CD4-positive, alpha-beta T cell treated with Interferon alpha-2 for 1 hour (primary cell): ENCODE results near the gene MAPRE2.
"Not testable (repeated sequence)": the region's sequence is repeated elsewhere in the genome, so short reads cannot be mapped to it uniquely, and the experiment has no call there.

Source experiments
- DNase-seq, 2 donors: peaks; one replicate each; pipeline ENCODE4 v3.0.0-alpha.2; 2020 to 2022

The MAPRE2 gene

GRCh38 chr18:35095983-35096676, 54.9 kb downstream of the MAPRE2 start:
- DNase-seq = no peak

- no peak for DNase-seq
These were observed 55.4 kb downstream of the MAPRE2 start for GRCh38 chr18:35096677-35097011.

- no peak for DNase-seq
These were observed 56.0 kb downstream of the MAPRE2 start for GRCh38 chr18:35097195-35097594.

- DNase-seq = no peak
These were observed 56.5 kb downstream of the MAPRE2 start for GRCh38 chr18:35097763-35098162.

DNA sequence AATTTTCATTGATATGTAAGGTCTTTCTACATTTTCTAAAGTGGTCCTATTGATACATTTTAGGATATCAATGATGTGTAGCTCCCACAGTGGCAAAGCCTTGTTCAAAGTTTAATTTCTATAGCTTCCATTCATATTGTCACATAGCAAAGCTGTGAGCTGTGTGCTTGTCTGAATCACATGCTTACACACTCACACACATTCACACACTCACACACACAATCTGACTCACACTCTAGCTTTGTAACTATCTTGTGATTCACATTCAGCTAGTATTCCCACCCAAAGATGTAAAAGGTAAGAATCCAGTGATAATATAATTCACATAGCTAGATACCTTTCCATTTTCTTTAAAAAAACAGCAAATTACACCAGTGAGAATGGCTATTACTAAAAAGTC, 58.7 kb downstream of the MAPRE2 start:
- DNase-seq = no peak

DNA sequence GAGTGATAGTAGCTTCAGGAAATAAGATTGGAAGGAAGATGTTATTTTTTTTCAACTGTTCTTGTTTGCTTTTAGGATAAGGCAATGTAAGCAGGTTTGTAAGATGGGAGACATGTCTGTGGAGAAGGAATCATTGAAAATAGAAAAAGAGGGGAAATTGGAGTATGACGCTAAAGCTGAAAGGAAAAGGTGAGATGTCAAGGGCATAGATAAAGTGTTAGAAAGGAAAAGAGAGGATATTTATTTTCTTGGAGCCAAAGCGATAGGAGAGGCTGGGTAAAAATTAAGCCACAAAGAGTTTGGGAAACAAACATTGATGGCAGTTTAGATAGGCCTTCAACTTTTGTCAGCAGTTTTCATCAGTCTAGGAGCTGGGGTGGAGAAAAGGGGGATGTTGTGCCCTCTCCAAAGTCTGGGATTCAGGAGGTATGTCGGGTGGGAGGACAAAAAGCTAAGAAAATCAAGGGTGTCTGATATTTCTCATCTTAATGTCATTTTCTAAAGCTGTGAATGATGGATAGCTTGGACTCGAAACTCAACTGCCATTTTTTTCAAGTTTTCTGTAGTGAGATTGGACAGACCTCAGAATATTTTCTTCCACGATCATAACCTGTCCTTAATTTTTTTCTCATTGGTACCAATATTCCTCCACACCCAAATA, 63.3 kb downstream of the MAPRE2 start:
- no peak for DNase-seq

DNA sequence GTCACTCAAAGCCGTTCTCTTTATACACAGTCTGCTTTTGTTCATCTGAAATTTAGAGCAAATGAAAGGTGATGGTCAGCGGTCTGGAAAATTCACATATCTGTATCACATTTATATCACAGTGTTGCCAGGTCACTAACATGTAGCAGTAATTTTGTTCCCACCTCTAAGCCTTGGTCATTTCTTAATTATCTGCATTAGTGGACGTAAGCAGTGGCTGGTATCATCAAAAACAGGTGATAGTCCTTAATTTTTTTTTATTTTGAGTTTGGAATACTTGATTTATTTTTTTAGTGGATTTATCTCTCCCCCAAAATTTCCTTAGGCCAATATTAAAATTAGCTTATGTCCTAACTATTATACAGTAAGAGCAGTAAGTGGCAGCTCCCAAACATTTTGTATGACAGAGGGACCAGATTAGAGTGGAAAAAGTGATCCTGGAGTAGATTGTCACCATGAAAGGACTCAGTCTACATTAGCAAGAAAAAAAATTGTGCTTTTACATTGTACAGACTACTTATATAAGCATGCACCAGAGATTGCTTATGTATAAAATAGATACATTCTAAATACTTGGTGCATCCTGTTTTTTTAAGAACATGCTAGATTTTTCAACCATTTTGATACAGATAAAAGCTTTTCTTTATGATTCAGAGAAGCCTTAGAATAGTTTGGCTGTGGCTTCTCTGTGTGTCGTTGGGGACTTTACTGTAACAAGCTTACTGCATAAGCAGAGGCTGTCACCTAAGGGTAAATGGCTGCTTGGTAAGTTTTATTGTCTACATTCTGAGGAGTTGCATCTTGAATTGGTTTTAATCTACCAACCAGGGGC, 65.0 kb downstream of the MAPRE2 start:
- peak in 1 of 2 donors; percentile 23 for DNase-seq

GRCh38 chr18:35106845-35107148, 65.6 kb downstream of the MAPRE2 start:
- DNase-seq = peak in 1 of 2 donors; percentile 22

GRCh38 chr18:35107216-35107615, 66.0 kb downstream of the MAPRE2 start:
- no peak for DNase-seq

- not testable (repeated sequence) for DNase-seq
These were observed 66.9 kb downstream of the MAPRE2 start for GRCh38 chr18:35108088-35108487.

- no peak for DNase-seq
These were observed 68.8 kb downstream of the MAPRE2 start for GRCh38 chr18:35110059-35110458.

DNA sequence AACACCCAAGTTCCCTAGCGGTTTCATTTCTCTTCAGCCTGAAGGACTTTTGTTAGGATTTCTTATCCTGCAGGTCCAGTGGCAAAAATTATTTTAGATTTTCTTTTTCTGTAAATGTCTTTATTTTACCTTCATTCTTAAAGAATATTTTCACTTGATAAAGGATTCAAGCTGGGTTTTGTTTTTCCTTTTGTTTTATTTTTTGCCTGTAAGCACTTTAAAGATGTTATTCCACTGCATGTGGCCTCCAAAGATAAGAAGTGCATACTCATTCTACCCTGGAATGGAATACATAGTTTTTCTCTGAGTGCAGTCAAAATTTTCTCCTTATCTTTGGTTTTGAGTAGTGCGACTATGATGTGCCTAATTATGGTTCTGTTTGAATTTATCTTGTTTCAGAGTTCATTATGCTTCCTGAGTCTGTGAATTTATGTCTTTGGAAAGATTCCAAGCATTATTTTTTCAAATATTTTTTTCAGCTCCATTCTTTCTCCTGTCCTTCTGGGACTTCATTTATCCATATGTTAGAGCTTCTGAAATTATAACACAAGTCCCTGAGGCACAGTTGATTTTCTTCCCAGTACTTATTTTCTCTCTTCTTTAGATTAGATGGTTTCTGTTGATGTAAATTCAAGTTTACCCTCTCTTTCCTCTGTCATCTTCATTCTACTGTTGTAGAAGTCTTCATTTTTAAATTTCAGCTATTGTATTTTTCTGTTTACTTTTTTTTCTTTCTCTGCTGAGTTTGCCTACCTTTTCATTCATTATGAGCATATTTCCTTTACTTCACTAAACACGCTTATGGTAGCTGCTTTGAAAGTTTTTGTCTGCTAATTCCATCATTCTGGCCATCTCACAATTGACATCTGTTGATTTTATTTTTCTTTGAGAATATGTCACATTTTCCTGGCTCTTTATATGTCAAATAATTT, 69.6 kb downstream of the MAPRE2 start:
- DNase-seq = no peak

- DNase-seq = no peak
These were observed 71.5 kb downstream of the MAPRE2 start for GRCh38 chr18:35112696-35113095.

DNA sequence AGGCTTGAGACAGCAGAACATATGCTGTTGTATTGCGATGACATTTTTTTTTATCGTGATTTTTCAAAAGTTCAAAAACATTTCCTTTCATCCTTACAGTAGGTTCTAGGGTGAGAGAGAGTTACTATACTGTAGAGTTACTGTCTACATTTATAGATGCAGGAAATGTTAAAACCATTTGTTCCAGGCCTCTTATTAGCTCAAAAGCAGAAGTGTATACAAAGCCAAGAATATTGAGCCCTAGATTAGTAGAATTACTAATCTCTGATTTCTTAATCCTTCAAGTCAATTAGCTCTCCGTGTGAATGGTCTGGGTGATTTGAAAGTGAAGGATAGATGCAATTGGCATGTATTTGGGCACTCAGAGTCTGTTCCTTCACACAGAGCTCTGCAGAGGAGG, 73.1 kb downstream of the MAPRE2 start:
- no peak for DNase-seq

GRCh38 chr18:35116784-35117318, 75.6 kb downstream of the MAPRE2 start:
- no peak for DNase-seq

- no peak for DNase-seq
These were observed 76.2 kb downstream of the MAPRE2 start for GRCh38 chr18:35117372-35117771.

DNA sequence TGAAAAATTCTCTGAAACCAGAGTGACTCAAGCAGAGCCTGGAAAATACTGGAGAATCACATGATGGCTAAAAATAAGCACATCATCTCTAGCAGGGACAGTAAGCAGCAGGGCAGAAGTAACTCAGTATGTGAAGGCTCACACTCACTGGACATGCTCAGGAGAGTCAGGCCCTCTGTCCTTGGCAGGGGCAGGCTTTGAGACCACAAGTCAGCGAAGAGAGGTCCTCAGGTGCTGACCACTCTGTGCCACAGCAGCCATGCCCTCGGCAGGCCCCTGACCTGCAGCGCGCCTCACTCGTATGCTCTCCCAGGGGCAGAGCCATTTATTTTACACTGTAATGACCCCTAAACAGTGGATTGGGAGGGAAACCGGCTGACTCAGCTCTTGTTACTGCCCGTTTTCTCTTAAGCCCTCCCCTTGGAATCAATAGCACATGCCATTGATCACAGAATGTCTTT, 76.8 kb downstream of the MAPRE2 start:
- no peak for DNase-seq

DNA sequence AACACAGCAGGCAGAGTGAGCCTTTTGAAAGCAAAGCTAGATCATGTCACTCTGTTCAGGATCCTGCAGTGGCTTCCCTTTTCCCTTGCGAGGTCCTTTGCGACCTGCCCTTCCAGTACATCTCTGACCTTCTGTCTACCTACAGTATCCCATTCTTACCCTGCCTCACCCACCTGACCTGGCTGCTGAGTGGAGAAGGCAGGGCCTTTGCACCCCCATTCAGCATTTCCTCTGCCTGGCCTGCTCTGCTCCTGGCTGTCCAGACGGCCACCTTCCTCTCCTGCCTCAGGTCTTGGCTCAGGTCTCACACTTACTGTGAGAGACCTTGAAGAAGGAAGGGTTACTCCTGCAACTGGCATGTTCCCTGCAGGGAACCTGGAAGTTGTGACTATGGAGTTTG, 77.4 kb downstream of the MAPRE2 start:
- no peak for DNase-seq

DNA sequence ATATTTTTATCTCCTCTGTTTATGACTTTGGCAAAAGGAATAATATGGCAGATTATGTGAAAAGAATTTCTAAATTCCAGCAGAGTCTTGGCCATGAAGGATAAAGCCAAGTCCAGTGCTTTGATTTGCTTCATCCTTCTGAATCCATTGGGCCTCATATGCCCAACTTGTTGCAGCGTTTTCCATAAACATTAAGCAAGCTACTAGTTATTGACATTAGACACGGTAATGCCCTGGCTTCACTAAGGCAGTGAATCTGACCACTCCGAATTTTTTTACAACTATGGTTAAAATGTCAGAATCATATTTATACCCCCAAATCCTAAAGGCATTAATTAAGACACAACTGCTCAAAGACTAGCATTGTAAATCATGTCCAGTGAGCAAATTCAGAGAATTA, 79.8 kb downstream of the MAPRE2 start:
- DNase-seq = no peak

DNA sequence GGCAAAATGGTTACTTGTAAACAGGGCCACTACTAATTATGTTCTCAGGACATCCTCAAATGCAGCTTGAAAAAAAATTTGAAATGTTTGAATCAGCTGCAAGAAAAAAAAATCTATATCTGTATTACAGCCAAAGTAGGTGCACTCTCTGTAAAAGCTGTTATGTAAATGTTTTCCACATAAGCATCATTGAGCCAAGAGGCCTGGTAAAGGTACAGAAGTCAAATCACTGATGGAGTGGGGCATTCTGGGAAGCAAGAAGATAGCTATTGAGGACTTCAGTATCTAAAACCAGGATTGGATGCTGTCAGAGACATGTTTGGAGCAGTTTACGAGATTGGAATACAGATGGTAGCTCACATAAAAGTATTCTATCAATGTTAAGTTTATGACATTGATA, 80.3 kb downstream of the MAPRE2 start:
- DNase-seq = no peak

DNA sequence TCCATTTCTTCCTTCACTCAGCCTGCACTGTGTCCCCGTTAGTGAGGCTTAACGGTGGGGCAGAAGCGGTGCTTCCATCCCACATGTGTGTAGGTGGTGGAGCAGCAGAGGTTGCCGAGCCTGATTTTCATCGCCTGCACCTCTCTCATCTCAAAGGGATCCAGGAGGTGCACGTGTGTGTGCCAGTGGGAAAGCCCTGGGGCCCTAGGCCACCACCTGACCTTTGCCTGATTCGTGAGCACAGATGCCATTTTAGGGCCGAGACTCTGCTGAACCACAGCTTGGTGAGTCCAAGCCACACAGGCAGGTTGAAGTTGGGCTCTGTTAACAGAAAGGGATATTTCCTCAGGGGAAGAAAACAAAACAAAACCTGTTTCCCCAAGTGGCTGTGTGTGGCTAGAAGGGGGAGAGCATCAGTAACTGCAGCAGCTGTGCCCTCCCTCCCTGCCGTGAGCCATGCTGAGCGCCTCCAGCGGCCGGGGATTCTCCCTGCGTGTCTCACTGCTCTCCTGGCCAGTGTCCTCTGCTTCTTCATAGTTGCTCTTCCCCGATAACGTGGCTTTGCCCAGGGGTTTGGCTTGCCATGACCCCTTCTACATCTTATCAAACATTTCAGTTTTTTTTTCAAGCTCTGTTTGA, 81.5 kb downstream of the MAPRE2 start:
- no peak for DNase-seq

- DNase-seq = no peak
These were observed 82.6 kb downstream of the MAPRE2 start for GRCh38 chr18:35123811-35124210.
